Endothelial cell of umbilical vein (primary cell): ENCODE results near the gene MLPH. TPM values are rescaled to one million over a fixed set of nuclear protein-coding genes. Genes with fewer than 3 reads are reported as not detected.

ENCODE experiments used
- BruUV-seq: library from RNA; stranded (reverse); fragments of 400-500 nt; replicated peaks from 2 replicates; lab custom pipeline; 2021; lab: Mats Ljungman, UMichigan
- CTCF ChIA-PET: fragments of 300-600, 350-600 bp; sonication (Branson Sonifier 250); formaldehyde crosslinking; loops from one replicate; lab custom pipeline; 2021; ENCODE audit warnings: antibody characterized with exemption, inconsistent platforms; lab: Charles Lee
- POLR2A ChIA-PET: fragments of 300-600, 350-600 bp; sonication (Branson Sonifier 250); formaldehyde crosslinking; loops from one replicate; lab custom pipeline; 2021; ENCODE audit warnings: antibody characterized with exemption, inconsistent platforms; lab: Charles Lee
- DNase-seq: peaks from one replicate; pipeline ENCODE4 v3.0.0-alpha.2; 2011; ENCODE audit warnings: low read depth, low spot score
- FAIRE-seq: peaks from 2 replicates; lab custom pipeline; 2011; peaks lifted over from hg19 to GRCh38; lab: Jason Lieb, UNC
- H2AFZ ChIP-seq: 2 replicates; pipeline ENCODE4 v1.6.0; 2012; ENCODE audit warnings: low read depth, low read length, control low read depth, inconsistent platforms
- H3K27ac ChIP-seq: 2 replicates; pipeline ENCODE4 v1.5.1; 2011; ENCODE audit warnings: low read depth, mild to moderate bottlenecking, control low read depth, low read length, moderate library complexity; ENCODE audit not compliant: insufficient read depth
- H3K27me3 ChIP-seq, 2 experiments: 2 replicates each; pipeline versions ENCODE4 v1.6.0 to v1.6.1; 2011; ENCODE audit warnings: low read length in 2 of 2, mixed read lengths in 1 of 2; ENCODE audit not compliant: control insufficient read depth in 2 of 2, insufficient read depth in 2 of 2
- H3K36me3 ChIP-seq, 2 experiments: 2 replicates in 1 of 2; 3 replicates in 1 of 2; pipeline ENCODE4 v1.5.1; 2011; ENCODE audit warnings: low read length in 2 of 2, mild to moderate bottlenecking in 1 of 2, moderate library complexity in 1 of 2; ENCODE audit not compliant: control insufficient read depth in 2 of 2, insufficient read depth in 2 of 2; ENCODE audit errors: extremely low read depth in 1 of 2
- H3K4me1 ChIP-seq: 3 replicates; pipeline ENCODE4 v1.5.1; 2011; ENCODE audit warnings: mild to moderate bottlenecking, low read length; ENCODE audit not compliant: control insufficient read depth, insufficient read depth; ENCODE audit errors: extremely low read depth
- H3K4me2 ChIP-seq: 2 replicates; pipeline ENCODE4 v1.6.1; 2011; ENCODE audit warnings: low read length, control low read depth, mixed read lengths; ENCODE audit not compliant: insufficient read depth
- H3K4me3 ChIP-seq, 3 experiments: fragments of 200-600 bp in 1 of 3; sonication (generic), shearing (Covaris generic) in 1 of 3; replicated peaks in 1 of 3; 2 replicates each; pipeline ENCODE4 v1.5.1; 2011 to 2016; ENCODE audit warnings: control low read depth in 3 of 3, low read length in 3 of 3, mild to moderate bottlenecking in 2 of 3, inconsistent platforms in 1 of 3, low read depth in 1 of 3, moderate library complexity in 1 of 3; ENCODE audit not compliant: insufficient read depth in 1 of 3
- H3K79me2 ChIP-seq: 2 replicates; pipeline ENCODE4 v1.6.0; 2012; ENCODE audit warnings: low read length, inconsistent platforms; ENCODE audit not compliant: control insufficient read depth, insufficient read depth
- H3K9ac ChIP-seq: replicated peaks from 2 replicates; pipeline ENCODE3; 2011; ENCODE audit warnings: low read length, control low read depth; ENCODE audit not compliant: insufficient read depth; ENCODE audit errors: extremely low read depth
- H3K9me1 ChIP-seq: replicated peaks from 3 replicates; pipeline ENCODE4 v1.6.0; 2011; ENCODE audit warnings: mild to moderate bottlenecking, low read length; ENCODE audit not compliant: control insufficient read depth, insufficient read depth; ENCODE audit errors: extremely low read depth
- H3K9me3 ChIP-seq: replicated peaks from 2 replicates; pipeline ENCODE4 v1.5.1; 2012; ENCODE audit warnings: low read length, inconsistent platforms; ENCODE audit not compliant: control insufficient read depth, insufficient read depth
- H4K20me1 ChIP-seq: replicated peaks from 2 replicates; pipeline ENCODE3; 2011; ENCODE audit warnings: mild to moderate bottlenecking, low read length; ENCODE audit not compliant: control insufficient read depth, insufficient read depth; ENCODE audit errors: extremely low read depth
- EZH2 ChIP-seq: IDR thresholded peaks from 2 replicates; pipeline ENCODE4 v1.6.1; 2012; ENCODE audit warnings: borderline replicate concordance, low read depth, mild to moderate bottlenecking, moderate library complexity, low read length, inconsistent platforms; ENCODE audit not compliant: severe bottlenecking
- FOS ChIP-seq: IDR thresholded peaks from 2 replicates; pipeline ENCODE4 v1.6.1; 2011; ENCODE audit warnings: mild to moderate bottlenecking, low read length, moderate library complexity, borderline replicate concordance; ENCODE audit not compliant: insufficient read depth
- GATA2 ChIP-seq: IDR thresholded peaks from 2 replicates; pipeline ENCODE4 v1.7.0; 2011; ENCODE audit warnings: low read depth, mild to moderate bottlenecking, moderate library complexity, mixed read lengths, low read length; ENCODE audit not compliant: insufficient read length, insufficient read depth
- JUN ChIP-seq: IDR thresholded peaks from 2 replicates; pipeline ENCODE4 v1.6.1; 2011; ENCODE audit warnings: borderline replicate concordance, low read depth; ENCODE audit not compliant: insufficient read length, insufficient read depth
- MAX ChIP-seq: IDR thresholded peaks from 2 replicates; pipeline ENCODE4 v1.6.1; 2011; ENCODE audit not compliant: insufficient read depth, insufficient read length
- MYC ChIP-seq: IDR thresholded peaks from one replicate; pipeline ENCODE4 v1.6.1; 2011; ENCODE audit warnings: mild to moderate bottlenecking, low read depth, low read length
- POLR2A ChIP-seq: IDR thresholded peaks from 2 replicates; pipeline ENCODE4 v1.6.1; 2012; ENCODE audit warnings: low read depth, mild to moderate bottlenecking, control low read depth, low read length
- POLR2AphosphoS5 ChIP-seq: IDR thresholded peaks from 2 replicates; pipeline ENCODE4 v1.6.1; 2012; ENCODE audit warnings: low read depth, mild to moderate bottlenecking, control low read depth, low read length, moderate library complexity; ENCODE audit not compliant: insufficient read depth
- dilution Hi-C: fragments of 300-500 bp; cut with MboI; formaldehyde crosslinking; loops from one replicate; pipeline ENCODE4 v1.15.0; 2019; ENCODE audit warnings: low sequenced_read_pairs; ENCODE audit not compliant: extremely low pct_ligation_motif_present
- intact Hi-C: fragments of 100-400 bp; cut with micrococcal nuclease; formaldehyde crosslinking; loops from one replicate; pipeline ENCODE4 v1.10.0; 2022
- polyA plus RNA-seq, 4 experiments: library from polyadenylated mRNA; depleted of rRNA in 3 of 4; stranded (reverse) in 3 of 4; unstranded in 1 of 4; fragments of >200 nt; gene quantifications; 2 replicates each; pipeline versions ENCODE4 v1.2.1 to v1.2.3, GENCODE V29; 2011 to 2012; ENCODE audit warnings: missing spikeins in 1 of 4
- total RNA-seq: library from RNA; stranded (reverse); gene quantifications from 2 replicates; pipeline ENCODE4 v1.2.3, GENCODE V29; 2021
- TF ChIP-seq, protein P1 (sequence below), 2 donors: IDR thresholded peaks; 1 replicate in 1 of 2; 2 replicates in 1 of 2; pipeline ENCODE4 v1.5.1; 2011; ENCODE audit warnings: low read length in 2 of 2, mild to moderate bottlenecking in 2 of 2, moderate library complexity in 2 of 2, control low read depth in 1 of 2, inconsistent platforms in 1 of 2, low read depth in 1 of 2; ENCODE audit not compliant: insufficient read depth in 1 of 2; ENCODE audit errors: extremely low read depth in 1 of 2

Gene MLPH
- total and polyA plus RNA-seq, 2 donors (not counting 3 experiments of a cell fraction or from before 2014, with no cell fraction given), result not detected

- Histone ChIP-seq H3K4me3 (no peak overlapping the region), H3K9me3 (no peaks in the 10 kb centered on the region), H3K79me2 (no peaks in the 10 kb centered on the region), H4K20me1 (no peaks in the 10 kb centered on the region), H3K27ac (no peak overlapping the region), H3K4me2 (no peak overlapping the region), H3K9ac (no peak overlapping the region), H2AFZ (no peak overlapping the region), H3K9me1 (no peaks in the 10 kb centered on the region), H3K36me3 (no peaks in the 10 kb centered on the region), H3K27me3 (peaks cover 0 to 2% of the 10 kb centered on the region in 2 experiments), H3K4me1 (no peaks in the 10 kb centered on the region)
- BruUV-seq, result no TSS peak
- no peak for TF ChIP-seq JUN
- TF ChIP-seq EZH2, result no peak
- TF ChIP-seq MAX, result no peak
- no peak for TF ChIP-seq MYC
- TF ChIP-seq POLR2AphosphoS5, result no peak
- TF ChIP-seq, protein P1, sequence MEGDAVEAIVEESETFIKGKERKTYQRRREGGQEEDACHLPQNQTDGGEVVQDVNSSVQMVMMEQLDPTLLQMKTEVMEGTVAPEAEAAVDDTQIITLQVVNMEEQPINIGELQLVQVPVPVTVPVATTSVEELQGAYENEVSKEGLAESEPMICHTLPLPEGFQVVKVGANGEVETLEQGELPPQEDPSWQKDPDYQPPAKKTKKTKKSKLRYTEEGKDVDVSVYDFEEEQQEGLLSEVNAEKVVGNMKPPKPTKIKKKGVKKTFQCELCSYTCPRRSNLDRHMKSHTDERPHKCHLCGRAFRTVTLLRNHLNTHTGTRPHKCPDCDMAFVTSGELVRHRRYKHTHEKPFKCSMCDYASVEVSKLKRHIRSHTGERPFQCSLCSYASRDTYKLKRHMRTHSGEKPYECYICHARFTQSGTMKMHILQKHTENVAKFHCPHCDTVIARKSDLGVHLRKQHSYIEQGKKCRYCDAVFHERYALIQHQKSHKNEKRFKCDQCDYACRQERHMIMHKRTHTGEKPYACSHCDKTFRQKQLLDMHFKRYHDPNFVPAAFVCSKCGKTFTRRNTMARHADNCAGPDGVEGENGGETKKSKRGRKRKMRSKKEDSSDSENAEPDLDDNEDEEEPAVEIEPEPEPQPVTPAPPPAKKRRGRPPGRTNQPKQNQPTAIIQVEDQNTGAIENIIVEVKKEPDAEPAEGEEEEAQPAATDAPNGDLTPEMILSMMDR (IDR thresholded peaks at IDR 0.05; ENCODE audit: extremely low read depth in 1 of 2, insufficient read depth in 1 of 2, low read depth in 1 of 2, low read length in 2 of 2), result no peak
- TF ChIP-seq FOS, result no peak
- no peak for TF ChIP-seq POLR2A
- no peak for TF ChIP-seq GATA2
- no peak for DNase-seq
- ChIA-PET POLR2A (no interaction called here), CTCF (interaction anchor here (0.9 to 2.0 kb wide), 5 partner anchors 8 to 79 kb away, joined by 3 to 4 read pairs (median 3); no protein-coding TSS in a partner anchor)
- dilution Hi-C loops, result no loop called here
- FAIRE-seq, result no peak
- intact Hi-C loops, result no loop called here
Measured at GRCh38 chr2:237591141-237591881, 104.3 kb downstream of the MLPH start.
